Osteoblast (primary cell): ENCODE data around the gene TCF15. TPM values are rescaled to one million over a fixed set of nuclear protein-coding genes. Genes with fewer than 3 reads are reported as not detected.

ENCODE experiments used
- DNase-seq: peaks from one replicate; pipeline ENCODE4 v3.0.0; 2011; ENCODE audit warnings: low spot score, mixed read lengths; ENCODE audit not compliant: insufficient read length; ENCODE audit errors: missing footprints
- H2AFZ ChIP-seq: 2 replicates; pipeline ENCODE4 v1.6.0; 2011; ENCODE audit warnings: mild to moderate bottlenecking, low read length
- H3K27ac ChIP-seq: 2 replicates; pipeline ENCODE4 v1.5.1; 2011; ENCODE audit warnings: mild to moderate bottlenecking, low read depth, low read length, moderate library complexity
- H3K27me3 ChIP-seq: 2 replicates; pipeline ENCODE4 v1.6.0; 2012; ENCODE audit warnings: mild to moderate bottlenecking, control low read depth, inconsistent platforms, low read length, moderate library complexity; ENCODE audit not compliant: insufficient read depth
- H3K36me3 ChIP-seq: 2 replicates; pipeline ENCODE4 v1.5.1; 2011; ENCODE audit warnings: mild to moderate bottlenecking, low read length, control low read depth, moderate library complexity; ENCODE audit not compliant: insufficient read depth
- H3K4me1 ChIP-seq: 2 replicates; pipeline ENCODE4 v1.5.1; 2011; ENCODE audit warnings: mild to moderate bottlenecking, low read length, control low read depth, moderate library complexity; ENCODE audit not compliant: insufficient read depth
- H3K4me2 ChIP-seq: 2 replicates; pipeline ENCODE4 v1.6.0; 2011; ENCODE audit warnings: mild to moderate bottlenecking, low read length; ENCODE audit not compliant: insufficient read depth
- H3K4me3 ChIP-seq: fragments of 200-600 bp; sonication (generic); 3 replicates; pipeline ENCODE4 v1.5.1; 2012; ENCODE audit warnings: mild to moderate bottlenecking, low read length, inconsistent platforms; ENCODE audit not compliant: insufficient read depth
- H3K79me2 ChIP-seq: 2 replicates; pipeline ENCODE4 v1.6.0; 2012; ENCODE audit warnings: mild to moderate bottlenecking, low read length, control low read depth, inconsistent platforms; ENCODE audit not compliant: insufficient read depth
- H3K9me3 ChIP-seq: 2 replicates; pipeline ENCODE4 v1.5.1; 2011; ENCODE audit warnings: low read depth, low read length, control low read depth
- H4K20me1 ChIP-seq: 2 replicates; pipeline ENCODE4 v1.6.0; 2012; ENCODE audit warnings: mild to moderate bottlenecking, low read length, control low read depth; ENCODE audit not compliant: insufficient read depth
- CTCF ChIP-seq: IDR thresholded peaks from 2 replicates; pipeline ENCODE4 v1.5.1; 2011; ENCODE audit warnings: mild to moderate bottlenecking, low read depth, low read length, moderate library complexity; ENCODE audit errors: extremely low read depth
- total RNA-seq: library from RNA; depleted of rRNA; stranded (reverse); fragments of >200 nt; gene quantifications from 2 replicates; pipeline ENCODE4 v1.2.3, GENCODE V29; 2012

TCF15 gene
- total RNA-seq, 1 donor, result not detected

GRCh38 chr20:655726-656624 lies 45.9 kb upstream of the TCF15 start:
- H3K4me2 ChIP-seq, result no peak overlapping the region
- H3K79me2 ChIP-seq, result peaks cover 26% of the 10 kb centered on the region
- no peak overlapping the region for H2AFZ ChIP-seq
- peak; percentile 62 for DNase-seq
- peaks cover under 1% of the 10 kb centered on the region for H3K36me3 ChIP-seq
- peaks cover 15% of the 10 kb centered on the region for H4K20me1 ChIP-seq
- TF ChIP-seq CTCF, result no peak
- H3K27me3 ChIP-seq, result peaks cover under 1% of the 10 kb centered on the region
- peaks cover 29% of the 10 kb centered on the region for H3K4me1 ChIP-seq
- no peak overlapping the region for H3K4me3 ChIP-seq
- no peak overlapping the region for H3K27ac ChIP-seq
- no peaks in the 10 kb centered on the region for H3K9me3 ChIP-seq

GRCh38 chr20:654417-654750 lies 44.3 kb upstream of the TCF15 start:
- no peak for TF ChIP-seq CTCF
- Histone ChIP-seq H3K4me3 (no peak overlapping the region), H3K36me3 (peaks cover 13% of the 10 kb centered on the region), H3K9me3 (no peaks in the 10 kb centered on the region), H4K20me1 (peaks cover 24% of the 10 kb centered on the region), H2AFZ (no peak overlapping the region), H3K79me2 (peaks cover 40% of the 10 kb centered on the region), H3K4me1 (peaks cover 26% of the 10 kb centered on the region), H3K27ac (no peak overlapping the region), H3K27me3 (no peaks in the 10 kb centered on the region), H3K4me2 (no peak overlapping the region)
- DNase-seq, result peak; percentile 43

GRCh38 chr20:653590-654416 lies 43.7 kb upstream of the TCF15 start:
- Histone ChIP-seq H3K27me3 (no peaks in the 10 kb centered on the region), H3K36me3 (peaks cover 17% of the 10 kb centered on the region), H3K27ac (peak overlapping the region; percentile 86), H4K20me1 (peaks cover 28% of the 10 kb centered on the region), H3K9me3 (no peaks in the 10 kb centered on the region), H3K79me2 (peaks cover 44% of the 10 kb centered on the region), H3K4me3 (peak overlapping the region; percentile 95), H3K4me2 (peak overlapping the region; percentile 87), H2AFZ (peak overlapping the region; percentile 71), H3K4me1 (peaks cover 23% of the 10 kb centered on the region)
- TF ChIP-seq CTCF, result no peak
- DNase-seq, result peak; percentile 64
